Peyer's patch (tissue), 4 donors: Measurements from ENCODE around the gene LRRC37A. TPM values are rescaled to one million over a fixed set of nuclear protein-coding genes. Genes with fewer than 3 reads are reported as not detected.
"Not testable (repeated sequence)": the region's sequence is repeated elsewhere in the genome, so short reads cannot be mapped to it uniquely, and the experiment has no call there.

Experiments
- DNase-seq, 3 donors: peaks; one replicate each; pipeline ENCODE4 v3.0.0-alpha.2; 2017 to 2019
- H3K27ac ChIP-seq, 4 donors: fragments of 200-600 bp; sonication (generic); one replicate each; pipeline ENCODE4 v1.5.1; 2016 to 2019
- H3K27me3 ChIP-seq, 2 donors: fragments of 200-600 bp; sonication (generic); one replicate each; pipeline ENCODE4 v1.5.1; 2019
- H3K36me3 ChIP-seq, 3 donors: fragments of 200-600 bp; sonication (generic); one replicate each; pipeline ENCODE4 v1.5.1; 2016 to 2019
- H3K4me1 ChIP-seq, 4 donors: fragments of 200-600 bp; sonication (generic); one replicate each; pipeline ENCODE4 v1.5.1; 2016 to 2019
- H3K4me3 ChIP-seq, 4 donors: fragments of 200-600 bp; sonication (generic); 1 replicate in 3 of 4; 2 replicates in 1 of 4; pipeline ENCODE4 v1.5.1; 2016 to 2019; ENCODE audit warnings: mild to moderate bottlenecking in 1 of 4
- H3K9me3 ChIP-seq, 4 donors: fragments of 200-600 bp; sonication (generic); one replicate each; pipeline ENCODE4 v1.5.1; 2016 to 2019; ENCODE audit warnings: mild to moderate bottlenecking in 1 of 4
- CTCF ChIP-seq, 6 experiments: fragments of 450-650 bp in 4 of 6; fragments of 200-600 bp in 2 of 6; sonication (generic) in 1 of 6; IDR thresholded peaks; one replicate each; pipeline ENCODE4 v1.5.1; 2017 to 2019; ENCODE audit warnings: antibody characterized with exemption in 6 of 6, mild to moderate bottlenecking in 3 of 6, moderate library complexity in 1 of 6
- POLR2A ChIP-seq, 2 donors: fragments of 450-650 bp; IDR thresholded peaks; one replicate each; pipeline ENCODE4 v1.5.1; 2017; ENCODE audit warnings: antibody characterized with exemption in 2 of 2, mild to moderate bottlenecking in 2 of 2, moderate library complexity in 2 of 2
- total RNA-seq, 4 donors: library from RNA; depleted of rRNA; stranded (reverse); fragments of >200 nt; gene quantifications; one replicate each; pipeline ENCODE4 v1.1.0, GENCODE V29; 2016

LRRC37A gene
- total RNA-seq, 4 donors from 2014 or later: 1.8 to 23.9 (median 3.2) TPM

DNA sequence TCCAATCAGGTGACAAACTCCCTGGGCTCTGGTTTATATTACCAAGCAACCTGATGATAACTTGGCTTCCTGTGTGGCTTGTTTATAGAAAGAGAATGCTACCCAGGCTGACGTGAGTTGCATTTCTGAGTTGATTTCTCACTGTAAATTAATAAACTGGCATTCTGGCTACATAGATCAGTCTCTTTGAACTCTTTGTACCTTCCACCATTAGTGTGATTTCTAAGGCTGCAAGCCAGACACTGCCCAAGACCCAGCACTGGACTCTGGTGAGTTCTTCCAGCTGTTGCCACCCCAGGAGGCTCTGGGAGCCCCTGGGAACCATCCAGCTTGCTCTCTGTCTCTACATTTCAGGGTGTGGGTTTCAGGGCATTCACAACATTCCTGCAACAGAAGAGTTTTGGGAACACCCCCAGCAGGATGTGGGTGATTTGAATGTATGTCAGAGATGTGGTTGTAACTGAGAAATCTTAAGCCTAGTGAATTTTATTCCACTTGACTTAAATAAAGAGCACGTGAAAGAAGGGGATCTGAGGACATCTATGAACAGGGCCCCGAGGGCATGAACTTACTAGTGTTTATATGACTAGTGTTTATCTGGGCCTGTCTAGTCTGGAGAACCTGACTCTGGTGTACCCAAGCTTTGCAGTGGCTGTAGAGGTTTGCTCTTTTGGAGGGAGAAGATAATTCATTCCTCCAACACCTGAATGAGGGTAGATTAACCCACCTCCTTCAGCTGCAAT, 30.3 kb upstream of the LRRC37A start:
- no peak for DNase-seq
- H3K4me1 ChIP-seq: peaks cover 0 to 7% (median 1%) of the 10 kb centered on the region in 4 donors
- peak overlapping the region in 2 of 4 donors; percentile 25 to 27 for H3K27ac ChIP-seq
- no peaks in the 10 kb centered on the region for H3K9me3 ChIP-seq
- no peaks in the 10 kb centered on the region for H3K36me3 ChIP-seq
- TF ChIP-seq CTCF (IDR thresholded peaks at IDR 0.05) (no peak), POLR2A (IDR thresholded peaks at IDR 0.05) (no peak)
- H3K4me3 ChIP-seq: no peak overlapping the region
- no peaks in the 10 kb centered on the region for H3K27me3 ChIP-seq

GRCh38 chr17:46266063-46266655, 28.8 kb upstream of the LRRC37A start:
- not testable (repeated sequence) for H3K36me3 ChIP-seq, H3K27me3 ChIP-seq, H3K4me1 ChIP-seq, H3K9me3 ChIP-seq, DNase-seq
- peak overlapping the region; percentile 83 to 93 (median 92) for H3K27ac ChIP-seq
- H3K4me3 ChIP-seq: peak overlapping the region; percentile 37 to 78 (median 69)

DNA sequence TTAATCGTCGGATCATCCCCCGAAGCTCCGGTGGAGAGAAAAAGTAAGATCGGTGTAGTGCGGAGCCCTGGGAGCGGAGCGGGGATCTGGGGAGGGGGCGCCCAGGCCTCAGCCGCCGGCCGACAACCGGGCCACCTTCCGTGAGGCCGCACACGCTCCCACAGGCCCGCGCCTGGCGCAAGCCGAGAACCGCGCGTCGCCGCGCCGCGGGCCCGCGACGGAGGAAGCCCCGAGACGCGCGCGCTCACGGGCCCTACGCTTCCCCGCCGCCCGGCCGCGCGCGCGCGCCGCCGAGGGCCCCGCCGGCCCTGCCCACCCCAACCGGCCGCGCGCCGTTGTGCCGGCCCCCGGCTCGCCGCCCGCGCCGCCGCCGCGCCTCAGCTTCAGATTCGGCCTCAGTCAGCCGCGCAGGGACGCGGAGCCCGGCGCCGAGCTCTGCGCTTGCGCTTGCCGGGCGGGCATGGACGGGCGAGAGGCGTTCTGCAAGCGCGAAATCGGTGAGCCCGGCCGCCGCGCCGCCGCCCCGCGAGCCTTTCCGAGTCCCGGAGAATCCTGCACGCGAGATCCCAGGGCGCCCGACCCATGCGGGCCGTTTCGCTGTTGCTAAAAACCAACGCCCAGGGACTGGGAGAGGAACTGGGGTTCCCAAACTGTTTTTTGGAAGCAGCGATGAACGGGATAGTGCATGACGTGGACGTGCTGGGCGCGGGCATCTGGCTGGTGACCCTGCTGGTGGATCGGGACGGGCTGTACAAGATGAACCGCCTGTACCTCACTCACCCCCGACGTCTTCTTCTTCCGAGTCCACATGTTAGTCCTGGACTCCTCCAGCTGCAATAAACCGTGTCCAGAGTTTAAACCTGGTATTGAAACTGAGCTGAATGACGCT, 28.0 kb upstream of the LRRC37A start:
- TF ChIP-seq POLR2A (IDR thresholded peaks at IDR 0.05) (peak in 1 of 2 donors; percentile 39), CTCF (IDR thresholded peaks at IDR 0.05) (peak in 1 of 6 experiments; percentile 20)
- peak; percentile 72 to 92 (median 89) for DNase-seq
- Histone ChIP-seq H3K27me3 (no peaks in the 10 kb centered on the region), H3K27ac (peak overlapping the region; percentile 83 to 93 (median 92)), H3K4me3 (peak overlapping the region; percentile 62 to 78 (median 75)), H3K36me3 (no peaks in the 10 kb centered on the region), H3K4me1 (peaks cover 0 to 7% (median 1%) of the 10 kb centered on the region in 4 donors), H3K9me3 (no peaks in the 10 kb centered on the region)

GRCh38 chr17:46270032-46270431, 24.9 kb upstream of the LRRC37A start:
- peaks cover 0 to 7% (median 1%) of the 10 kb centered on the region in 4 donors for H3K4me1 ChIP-seq
- H3K9me3 ChIP-seq: no peaks in the 10 kb centered on the region
- H3K27me3 ChIP-seq: no peaks in the 10 kb centered on the region
- TF ChIP-seq POLR2A (IDR thresholded peaks at IDR 0.05): no peak
- no peak for TF ChIP-seq CTCF (IDR thresholded peaks at IDR 0.05)
- H3K27ac ChIP-seq: no peak overlapping the region
- H3K36me3 ChIP-seq: no peaks in the 10 kb centered on the region
- no peak for DNase-seq
- no peak overlapping the region for H3K4me3 ChIP-seq

DNA sequence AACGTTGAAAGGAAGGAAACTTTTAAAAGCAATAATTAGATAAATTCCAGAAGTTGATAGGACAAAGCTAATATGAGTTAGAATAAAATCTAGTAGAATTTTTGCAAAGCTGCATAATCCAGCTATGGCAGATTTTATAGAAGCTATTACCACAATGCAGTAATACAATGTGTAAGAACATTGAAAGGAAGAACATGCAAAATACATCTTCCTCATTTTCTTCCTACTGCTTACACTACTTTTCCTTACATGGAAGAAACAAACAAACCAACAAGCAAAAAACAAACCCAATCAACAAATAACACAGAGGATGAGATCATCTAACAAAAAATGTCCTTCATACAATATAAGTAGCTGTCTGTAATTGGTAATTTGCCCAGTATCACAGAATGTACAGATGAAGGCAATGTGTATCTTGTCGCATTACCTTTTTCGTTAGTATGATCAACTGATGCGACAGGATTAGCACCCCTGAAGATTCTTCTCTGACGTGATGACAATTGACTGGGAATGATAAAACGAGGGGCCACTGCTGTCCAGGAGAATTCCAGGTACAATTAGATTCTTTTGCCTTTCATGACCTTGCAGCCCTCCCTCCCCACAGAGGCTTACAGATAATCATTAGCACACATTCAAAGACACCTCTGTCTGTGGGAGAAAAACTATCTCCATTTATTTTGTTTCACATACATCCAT, 21.2 kb upstream of the LRRC37A start:
- Histone ChIP-seq H3K36me3 (no peaks in the 10 kb centered on the region), H3K27ac (no peak overlapping the region), H3K4me1 (no peaks in the 10 kb centered on the region), H3K4me3 (no peak overlapping the region), H3K27me3 (no peaks in the 10 kb centered on the region), H3K9me3 (no peaks in the 10 kb centered on the region)
- TF ChIP-seq CTCF (IDR thresholded peaks at IDR 0.05) (no peak), POLR2A (IDR thresholded peaks at IDR 0.05) (no peak)
- no peak for DNase-seq
